ENCODE data around the gene CNOT2. TPM values are rescaled to one million over a fixed set of nuclear protein-coding genes. Genes with fewer than 3 reads are reported as not detected.
A peak's percentile ranks its signal among the peaks of the same experiment; 100 is the strongest.

CNOT2 gene
- polyA plus RNA-seq, 1 experiment, result 56.9 TPM

- POLR2A ChIA-PET, result no interaction called here
- CTCF ChIA-PET, result no interaction called here
- Histone ChIP-seq H3K27me3 (ENCODE audit: control insufficient read depth, insufficient read depth, low read length) (no peaks in the 10 kb centered on the region), H3K36me3 (ENCODE audit: control insufficient read depth, insufficient read depth, low read length) (no peaks in the 10 kb centered on the region), H3K4me3 (ENCODE audit: low read depth, low read length) (no peak overlapping the region)
- 0 out of 2 replicates have a peak, but pooled peaks have one; percentile 4 for TF ChIP-seq CTCF (IDR thresholded peaks at IDR 0.05; ENCODE audit: insufficient read depth, low read depth, low read length)
- DNase-seq (ENCODE audit: low read depth), result no peak
These were observed 159.4 kb downstream of the CNOT2 start for GRCh38 chr12:70402597-70402996.

DNA sequence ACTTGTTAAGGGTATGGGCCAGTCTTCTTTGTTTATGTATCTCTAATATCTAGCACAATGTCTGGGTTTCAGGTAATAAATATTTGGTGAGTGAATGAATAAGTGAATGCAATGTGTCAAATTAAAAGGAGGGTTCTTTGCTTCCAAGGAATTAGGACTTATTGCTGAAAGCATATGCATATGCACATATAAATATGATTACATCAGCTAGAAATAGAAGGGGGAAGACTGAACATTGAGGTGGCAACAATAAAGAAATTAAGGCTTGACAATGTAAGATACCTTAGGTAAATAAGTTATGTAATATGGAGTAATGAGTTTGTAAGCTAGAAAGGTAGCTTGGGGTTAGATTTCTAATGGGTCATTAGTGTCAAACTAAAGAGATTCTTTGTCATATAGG lies 160.6 kb downstream of the CNOT2 start:
- no peak overlapping the region for H3K4me3 ChIP-seq (ENCODE audit: low read depth, low read length)
- TF ChIP-seq CTCF (IDR thresholded peaks at IDR 0.05; ENCODE audit: insufficient read depth, low read depth, low read length), result no peak
- POLR2A ChIA-PET, result no interaction called here
- H3K36me3 ChIP-seq (ENCODE audit: control insufficient read depth, insufficient read depth, low read length), result no peaks in the 10 kb centered on the region
- no peak for DNase-seq (ENCODE audit: low read depth)
- CTCF ChIA-PET, result no interaction called here
- H3K27me3 ChIP-seq (ENCODE audit: control insufficient read depth, insufficient read depth, low read length), result no peaks in the 10 kb centered on the region

Other genes starting within 250 kb of the CNOT2 start
- gene KCNMB4, start 122.9 kb downstream of the CNOT2 start, polyA plus RNA-seq (2011; rRNA removed), result 1.5 and 1.7 TPM in 2 replicates

Data from BJ (cell line).